Liver (tissue), 9 donors: Measurements from ENCODE around the gene FBXL22. TPM values are rescaled to one million over a fixed set of nuclear protein-coding genes. Genes with fewer than 3 reads are reported as not detected.

Source experiments
- DNase-seq: peaks from one replicate; pipeline ENCODE4 v3.0.0-alpha.2; 2017; ENCODE audit warnings: low spot score
- H3K27ac ChIP-seq, 2 donors: one replicate each; pipeline ENCODE4 v1.7.0; 2013; ENCODE audit warnings: inconsistent platforms in 2 of 2, low read length in 2 of 2, control low read depth in 1 of 2, low read depth in 1 of 2, mild to moderate bottlenecking in 1 of 2
- H3K27me3 ChIP-seq, 4 donors: one replicate each; pipeline versions ENCODE4 v1.6.1 to v1.7.0; 2013; ENCODE audit warnings: low read length in 3 of 4, inconsistent platforms in 1 of 4, mild to moderate bottlenecking in 1 of 4, moderate library complexity in 1 of 4; ENCODE audit not compliant: control insufficient read depth in 4 of 4, insufficient read depth in 4 of 4
- H3K36me3 ChIP-seq, 4 donors: one replicate each; pipeline versions ENCODE4 v1.6.1 to v1.7.0; 2013; ENCODE audit warnings: low read length in 3 of 4, mild to moderate bottlenecking in 3 of 4, low read depth in 1 of 4, moderate library complexity in 1 of 4; ENCODE audit not compliant: control insufficient read depth in 4 of 4, insufficient read depth in 3 of 4
- H3K4me1 ChIP-seq, 4 donors: one replicate each; pipeline versions ENCODE4 v1.6.1 to v1.7.0; 2013; ENCODE audit warnings: low read length in 3 of 4, mild to moderate bottlenecking in 3 of 4, moderate library complexity in 1 of 4; ENCODE audit not compliant: control insufficient read depth in 4 of 4, insufficient read depth in 4 of 4
- H3K4me3 ChIP-seq, 3 donors: one replicate each; pipeline versions ENCODE4 v1.6.1 to v1.7.0; 2013; ENCODE audit warnings: low read length in 3 of 3, control low read depth in 1 of 3, low read depth in 1 of 3, mild to moderate bottlenecking in 1 of 3
- H3K9ac ChIP-seq, 2 donors: one replicate each; pipeline ENCODE4 v1.7.0; 2013; ENCODE audit warnings: low read length in 2 of 2, mild to moderate bottlenecking in 2 of 2, moderate library complexity in 2 of 2, control low read depth in 1 of 2, low read depth in 1 of 2
- H3K9me3 ChIP-seq, 4 donors: one replicate each; pipeline versions ENCODE4 v1.6.1 to v1.7.0; 2013; ENCODE audit warnings: low read length in 3 of 4; ENCODE audit not compliant: control insufficient read depth in 4 of 4
- ATF3 ChIP-seq: IDR thresholded peaks from 2 replicates; pipeline ENCODE4 v1.6.1; 2016; ENCODE audit warnings: antibody characterized with exemption
- CTCF ChIP-seq: fragments of 150-350 bp; IDR thresholded peaks from 2 replicates; pipeline ENCODE4 v1.5.1; 2017; ENCODE audit warnings: improper control_type of control experiment, low read depth, low read length; ENCODE audit not compliant: missing input control
- EGR1 ChIP-seq, 2 donors: IDR thresholded peaks; 2 replicates each; pipeline ENCODE4 v1.6.1; 2016 to 2018; ENCODE audit warnings: antibody characterized with exemption in 2 of 2, low read depth in 2 of 2
- FOXA1 ChIP-seq: IDR thresholded peaks from 2 replicates; pipeline ENCODE4 v1.6.1; 2016; ENCODE audit warnings: antibody characterized with exemption
- FOXA2 ChIP-seq: IDR thresholded peaks from 2 replicates; pipeline ENCODE4 v1.6.1; 2016; ENCODE audit warnings: antibody characterized with exemption
- HNF4A ChIP-seq, 2 donors: conservative IDR thresholded peaks; 2 replicates each; pipeline ENCODE4 v1.6.1; 2016; ENCODE audit warnings: antibody characterized with exemption in 2 of 2, mild to moderate bottlenecking in 2 of 2
- HNF4G ChIP-seq: IDR thresholded peaks from 2 replicates; pipeline ENCODE4 v1.6.1; 2016; ENCODE audit warnings: antibody characterized with exemption
- JUND ChIP-seq, 2 donors: IDR thresholded peaks; 2 replicates each; pipeline ENCODE4 v1.6.1; 2016; ENCODE audit warnings: antibody characterized with exemption in 2 of 2
- RAD21 ChIP-seq, 2 donors: IDR thresholded peaks; 2 replicates each; pipeline ENCODE4 v1.6.1; 2016; ENCODE audit warnings: antibody characterized with exemption in 2 of 2, mild to moderate bottlenecking in 2 of 2
- REST ChIP-seq: IDR thresholded peaks from 2 replicates; pipeline ENCODE4 v1.6.1; 2016; ENCODE audit warnings: antibody characterized with exemption, mild to moderate bottlenecking
- RXRA ChIP-seq, 2 donors: IDR thresholded peaks; 2 replicates each; pipeline ENCODE4 v1.6.1; 2017 to 2018; ENCODE audit warnings: antibody characterized with exemption in 2 of 2, mild to moderate bottlenecking in 1 of 2
- SP1 ChIP-seq: IDR thresholded peaks from 2 replicates; pipeline ENCODE4 v1.6.1; 2018; ENCODE audit warnings: antibody characterized with exemption, mild to moderate bottlenecking
- TAF1 ChIP-seq: conservative IDR thresholded peaks from 2 replicates; pipeline ENCODE4 v1.6.1; 2016; ENCODE audit warnings: antibody characterized with exemption, mild to moderate bottlenecking
- YY1 ChIP-seq: IDR thresholded peaks from 2 replicates; pipeline ENCODE4 v1.6.1; 2016; ENCODE audit warnings: antibody characterized with exemption, mild to moderate bottlenecking
- ZBTB33 ChIP-seq: IDR thresholded peaks from 2 replicates; pipeline ENCODE4 v1.6.1; 2016; ENCODE audit warnings: antibody characterized with exemption
- WGBS: extraction: QIAGEN DNeasy Blood & Tissue Kit; methylation state at CpG from one replicate; pipeline ENCODE4 v1.1.7; 2013; 5-methylcytosine and 5-hydroxymethylcytosine counted together
- polyA plus RNA-seq, 2 donors: library from polyadenylated mRNA; stranded (reverse) in 1 of 2; unstranded in 1 of 2; fragments of 200-250 nt in 1 of 2; fragments of >200 nt in 1 of 2; fragmentation: Nextera tagmentation in 1 of 2; extraction: Ambion mirVana in 1 of 2; gene quantifications; one replicate each; pipeline versions ENCODE4 v1.2.1 to v1.2.3, GENCODE V29; 2013 to 2015
- total RNA-seq, 2 donors: library from RNA; depleted of rRNA; stranded (reverse); fragments of >200 nt; gene quantifications; one replicate each; pipeline ENCODE4 v1.2.3, GENCODE V29; 2014
- donor health status: healthy.
- donor health status: healthy.
- donor health status: healthy.
- donor health status: healthy.
- donor health status: healthy.

The FBXL22 gene
- total and polyA plus RNA-seq, 4 donors, result 0.18 to 0.29 (median 0.22) TPM

GRCh38 chr15:63605816-63606215 is 8.6 kb downstream of the FBXL22 start:
- H3K36me3 ChIP-seq, result peaks cover 2 to 21% (median 12%) of the 10 kb centered on the region in 4 donors
- no peak for TF ChIP-seq SP1
- no peak overlapping the region for H3K27ac ChIP-seq
- WGBS, result 67% methylated on average over 7 of the region's 7 CpGs
- H3K9me3 ChIP-seq, result no peaks in the 10 kb centered on the region
- H3K4me1 ChIP-seq, result peaks cover 0 to 9% (median 4%) of the 10 kb centered on the region in 4 donors
- no peak overlapping the region for H3K4me3 ChIP-seq
- H3K9ac ChIP-seq, result no peak overlapping the region
- H3K27me3 ChIP-seq, result no peaks in the 10 kb centered on the region
- DNase-seq, result no peak

- H3K9me3 ChIP-seq, result no peaks in the 10 kb centered on the region
- H3K36me3 ChIP-seq, result peaks cover 2 to 21% (median 16%) of the 10 kb centered on the region in 4 donors
- DNase-seq, result no peak
- no peak overlapping the region for H3K9ac ChIP-seq
- H3K4me3 ChIP-seq, result no peak overlapping the region
- no peak for TF ChIP-seq HNF4G
- no peak for TF ChIP-seq FOXA1
- TF ChIP-seq REST, result no peak
- no peak for TF ChIP-seq TAF1
- TF ChIP-seq CTCF, result no peak
- TF ChIP-seq FOXA2, result no peak
- TF ChIP-seq RAD21 (IDR thresholded peaks at IDR 0.05), result no peak
- WGBS, result 73% methylated on average over 2 of the region's 2 CpGs
- peaks cover 0 to 6% (median 2%) of the 10 kb centered on the region in 4 donors for H3K4me1 ChIP-seq
- H3K27me3 ChIP-seq, result no peaks in the 10 kb centered on the region
- H3K27ac ChIP-seq, result no peak overlapping the region
These were observed 9.1 kb downstream of the FBXL22 start for GRCh38 chr15:63606308-63606707.

GRCh38 chr15:63608989-63609388 is 11.8 kb downstream of the FBXL22 start:
- Histone ChIP-seq H3K9ac (no peak overlapping the region), H3K4me1 (no peaks in the 10 kb centered on the region), H3K36me3 (peaks cover 4 to 38% (median 23%) of the 10 kb centered on the region in 4 donors), H3K27ac (no peak overlapping the region), H3K9me3 (no peaks in the 10 kb centered on the region), H3K27me3 (no peaks in the 10 kb centered on the region), H3K4me3 (no peak overlapping the region)
- 97% methylated on average over 15 of the region's 15 CpGs for WGBS
- no peak for DNase-seq
- TF ChIP-seq EGR1 (IDR thresholded peaks at IDR 0.05; ENCODE audit: low read depth in 2 of 2) (no peak), HNF4G (no peak), FOXA1 (no peak), YY1 (no peak), ATF3 (no peak), TAF1 (no peak), SP1 (no peak), REST (no peak), RAD21 (IDR thresholded peaks at IDR 0.05) (no peak), RXRA (IDR thresholded peaks at IDR 0.05) (no peak), ZBTB33 (no peak), JUND (IDR thresholded peaks at IDR 0.05) (no peak), HNF4A (conservative IDR thresholded peaks at IDR 0.05) (no peak)
